Lower lobe of right lung (tissue), 2 donors: ENCODE results near the gene FARP2. TPM values are rescaled to one million over a fixed set of nuclear protein-coding genes. Genes with fewer than 3 reads are reported as not detected.
A peak's percentile ranks its signal among the peaks of the same experiment; 100 is the strongest.

Experiments
- ATAC-seq, 2 donors: fragments of 200-7000 bp; cut with Tn5 transposase; one replicate each; pipeline ENCODE4 v1.9.1; 2020 to 2022; ENCODE audit warnings: mild to moderate bottlenecking in 2 of 2, moderate library complexity in 2 of 2
- DNase-seq: peaks from one replicate; pipeline ENCODE4 v3.0.0-alpha.2; 2020
- H3K27ac ChIP-seq: fragments of 200-600 bp; one replicate; pipeline ENCODE4 v1.8.0; 2022
- H3K27me3 ChIP-seq: fragments of 200-600 bp; one replicate; pipeline ENCODE4 v1.8.0; 2022; ENCODE audit warnings: low read depth
- H3K36me3 ChIP-seq: fragments of 200-600 bp; one replicate; pipeline ENCODE4 v1.8.0; 2022; ENCODE audit warnings: mild to moderate bottlenecking
- H3K4me1 ChIP-seq: fragments of 200-600 bp; one replicate; pipeline ENCODE4 v1.8.0; 2022
- H3K4me3 ChIP-seq: fragments of 200-600 bp; one replicate; pipeline ENCODE4 v1.8.0; 2022; ENCODE audit warnings: mild to moderate bottlenecking
- H3K9me3 ChIP-seq: fragments of 200-600 bp; one replicate; pipeline ENCODE4 v1.8.0; 2022
- intact Hi-C: fragments of 100-400 bp; cut with DNase I; formaldehyde crosslinking; loops from one replicate; pipeline ENCODE4 v1.11.0; 2022
- total RNA-seq: library from RNA; stranded (reverse); fragmentation: NEBNext Ultra II Directional; extraction: Animal tissue kit (Norgen Biotek cat#: 25700); gene quantifications from one replicate; pipeline ENCODE4 v1.2.1, GENCODE V29; 2021
- TF ChIP-seq, protein P1 (sequence below): fragments of 200-600 bp; IDR thresholded peaks from one replicate; pipeline ENCODE4 v1.8.0; 2022; ENCODE audit warnings: antibody characterized with exemption, mild to moderate bottlenecking
- donor health status: DM: no; HTN: yes; CAD: no; lungs with severe emphysema.

Gene FARP2
- total RNA-seq, 1 donor from 2014 or later: 42.4 TPM

- no peak for DNase-seq
- TF ChIP-seq, protein P1, sequence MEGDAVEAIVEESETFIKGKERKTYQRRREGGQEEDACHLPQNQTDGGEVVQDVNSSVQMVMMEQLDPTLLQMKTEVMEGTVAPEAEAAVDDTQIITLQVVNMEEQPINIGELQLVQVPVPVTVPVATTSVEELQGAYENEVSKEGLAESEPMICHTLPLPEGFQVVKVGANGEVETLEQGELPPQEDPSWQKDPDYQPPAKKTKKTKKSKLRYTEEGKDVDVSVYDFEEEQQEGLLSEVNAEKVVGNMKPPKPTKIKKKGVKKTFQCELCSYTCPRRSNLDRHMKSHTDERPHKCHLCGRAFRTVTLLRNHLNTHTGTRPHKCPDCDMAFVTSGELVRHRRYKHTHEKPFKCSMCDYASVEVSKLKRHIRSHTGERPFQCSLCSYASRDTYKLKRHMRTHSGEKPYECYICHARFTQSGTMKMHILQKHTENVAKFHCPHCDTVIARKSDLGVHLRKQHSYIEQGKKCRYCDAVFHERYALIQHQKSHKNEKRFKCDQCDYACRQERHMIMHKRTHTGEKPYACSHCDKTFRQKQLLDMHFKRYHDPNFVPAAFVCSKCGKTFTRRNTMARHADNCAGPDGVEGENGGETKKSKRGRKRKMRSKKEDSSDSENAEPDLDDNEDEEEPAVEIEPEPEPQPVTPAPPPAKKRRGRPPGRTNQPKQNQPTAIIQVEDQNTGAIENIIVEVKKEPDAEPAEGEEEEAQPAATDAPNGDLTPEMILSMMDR: no peak
- ATAC-seq: no peak
- intact Hi-C loops: no loop called here
- H3K4me1 ChIP-seq: peaks cover 6% of the 10 kb centered on the region
- H3K27ac ChIP-seq: no peak overlapping the region
- peaks cover 64% of the 10 kb centered on the region for H3K36me3 ChIP-seq
- H3K27me3 ChIP-seq: no peaks in the 10 kb centered on the region
- no peaks in the 10 kb centered on the region for H3K9me3 ChIP-seq
- no peak overlapping the region for H3K4me3 ChIP-seq
These were observed 26.1 kb upstream of the FARP2 start for GRCh38 chr2:241329669-241330615.

GRCh38 chr2:241330616-241330981, 25.5 kb upstream of the FARP2 start:
- ATAC-seq (no peak), DNase-seq (no peak)
- Histone ChIP-seq H3K9me3 (no peaks in the 10 kb centered on the region), H3K27ac (no peak overlapping the region), H3K27me3 (no peaks in the 10 kb centered on the region), H3K4me1 (no peaks in the 10 kb centered on the region), H3K4me3 (no peak overlapping the region), H3K36me3 (peaks cover 64% of the 10 kb centered on the region)
- TF ChIP-seq, protein P1: no peak
- intact Hi-C loops: no loop called here

DNA sequence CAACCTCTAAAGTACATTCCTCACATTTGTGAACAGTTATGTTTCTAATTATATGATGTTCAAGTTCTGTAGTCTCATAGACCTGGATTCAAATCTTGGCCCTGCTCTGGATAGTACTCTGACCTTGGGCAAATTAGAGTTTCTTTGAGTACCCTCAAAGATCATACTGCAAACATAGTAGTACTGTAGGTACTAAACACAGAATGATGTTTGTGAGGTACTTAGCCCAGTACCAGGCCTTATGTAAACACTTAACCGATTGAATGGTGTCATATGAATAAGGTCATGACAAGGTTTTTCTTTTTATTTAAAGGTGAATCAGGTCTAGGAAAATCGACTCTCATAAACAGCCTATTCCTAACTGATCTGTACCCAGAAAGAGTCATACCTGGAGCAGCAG, 21.3 kb upstream of the FARP2 start:
- H3K9me3 ChIP-seq: no peaks in the 10 kb centered on the region
- H3K4me3 ChIP-seq: no peak overlapping the region
- no peaks in the 10 kb centered on the region for H3K27me3 ChIP-seq
- peak; percentile 76 to 81 for ATAC-seq
- H3K27ac ChIP-seq: no peak overlapping the region
- TF ChIP-seq, protein P1: no peak
- intact Hi-C loops: no loop called here
- peaks cover 60% of the 10 kb centered on the region for H3K36me3 ChIP-seq
- peaks cover 7% of the 10 kb centered on the region for H3K4me1 ChIP-seq
- no peak for DNase-seq

- peaks cover 94% of the 10 kb centered on the region for H3K36me3 ChIP-seq
- H3K4me1 ChIP-seq: peaks cover 24% of the 10 kb centered on the region
- no peak overlapping the region for H3K4me3 ChIP-seq
- DNase-seq (no peak), ATAC-seq (peak; percentile 28 to 44)
- H3K27me3 ChIP-seq: no peaks in the 10 kb centered on the region
- H3K9me3 ChIP-seq: no peaks in the 10 kb centered on the region
- intact Hi-C loops: no loop called here
- TF ChIP-seq, protein P1: no peak
- peak overlapping the region; percentile 0 for H3K27ac ChIP-seq
These were observed 16.1 kb upstream of the FARP2 start for GRCh38 chr2:241339839-241340630.

GRCh38 chr2:241340631-241341163, 15.4 kb upstream of the FARP2 start:
- Histone ChIP-seq H3K9me3 (no peaks in the 10 kb centered on the region), H3K36me3 (peaks cover 94% of the 10 kb centered on the region), H3K27ac (peak overlapping the region; percentile 0)

More at GRCh38 chr2:241340631-241341163, 15.4 kb upstream of the FARP2 start:
- TF ChIP-seq, protein P1: no peak
- ATAC-seq (peak in 1 of 2 donors; percentile 6), DNase-seq (no peak)
- no peaks in the 10 kb centered on the region for H3K27me3 ChIP-seq
- no peak overlapping the region for H3K4me3 ChIP-seq
- intact Hi-C loops: no loop called here
- peaks cover 24% of the 10 kb centered on the region for H3K4me1 ChIP-seq
